Neuronal stem cell (in vitro differentiated cells): ENCODE results near the gene CENPO.

Source experiments
- DNase-seq: peaks from one replicate; pipeline ENCODE4 v3.0.0-alpha.2; 2013; ENCODE audit warnings: low spot score
- H2AFZ ChIP-seq: one replicate; pipeline ENCODE4 v1.6.1; 2013; ENCODE audit warnings: mild to moderate bottlenecking, low read length, inconsistent platforms
- H2AK5ac ChIP-seq: 2 replicates; pipeline ENCODE4 v1.6.1; 2013; ENCODE audit warnings: low read depth, mild to moderate bottlenecking, inconsistent platforms, low read length, moderate library complexity, mixed read lengths
- H2BK120ac ChIP-seq: 2 replicates; pipeline ENCODE4 v1.6.1; 2013; ENCODE audit warnings: low read depth, mild to moderate bottlenecking, inconsistent platforms, low read length, moderate library complexity, mixed read lengths
- H2BK12ac ChIP-seq: one replicate; pipeline ENCODE4 v1.6.1; 2013; ENCODE audit warnings: low read length, inconsistent platforms
- H2BK15ac ChIP-seq: 2 replicates; pipeline ENCODE4 v1.6.1; 2013; ENCODE audit warnings: mild to moderate bottlenecking, low read length, inconsistent platforms, mixed read lengths
- H2BK5ac ChIP-seq: one replicate; pipeline ENCODE4 v1.6.1; 2013; ENCODE audit warnings: inconsistent platforms, mild to moderate bottlenecking, low read length, moderate library complexity
- H3K14ac ChIP-seq: one replicate; pipeline ENCODE4 v1.6.1; 2013; ENCODE audit warnings: low read length, inconsistent platforms
- H3K18ac ChIP-seq: 2 replicates; pipeline ENCODE4 v1.6.1; 2013; ENCODE audit warnings: low read length, inconsistent platforms
- H3K23ac ChIP-seq: 2 replicates; pipeline ENCODE4 v1.6.1; 2013; ENCODE audit warnings: low read depth, mild to moderate bottlenecking, mixed read lengths, low read length, inconsistent platforms; ENCODE audit not compliant: poor library complexity
- H3K27ac ChIP-seq: replicated peaks from 3 replicates; pipeline ENCODE4 v1.5.1; 2013; ENCODE audit warnings: low read length, inconsistent platforms
- H3K27me3 ChIP-seq, 3 experiments: 2 replicates each; pipeline ENCODE4 v1.6.1; 2013; ENCODE audit warnings: low read length in 3 of 3, mild to moderate bottlenecking in 2 of 3, inconsistent platforms in 1 of 3, low read depth in 1 of 3, mixed read lengths in 1 of 3, moderate library complexity in 1 of 3; ENCODE audit not compliant: control insufficient read depth in 3 of 3, insufficient read depth in 3 of 3
- H3K36me3 ChIP-seq, 2 donors: replicated peaks in 1 of 2; 2 replicates each; pipeline ENCODE4 v1.6.1; 2013; ENCODE audit warnings: low read length in 2 of 2; ENCODE audit not compliant: control insufficient read depth in 2 of 2, insufficient read depth in 2 of 2
- H3K4ac ChIP-seq: 2 replicates; pipeline ENCODE4 v1.6.1; 2013; ENCODE audit warnings: inconsistent platforms, mild to moderate bottlenecking, low read length, moderate library complexity
- H3K4me1 ChIP-seq, 2 donors: 1 replicate in 1 of 2; 2 replicates in 1 of 2; pipeline ENCODE4 v1.6.1; 2013; ENCODE audit warnings: low read length in 2 of 2, low read depth in 1 of 2; ENCODE audit not compliant: control insufficient read depth in 2 of 2, insufficient read depth in 1 of 2
- H3K4me2 ChIP-seq: one replicate; pipeline ENCODE4 v1.6.1; 2013; ENCODE audit warnings: mild to moderate bottlenecking, low read length, inconsistent platforms; ENCODE audit not compliant: insufficient read depth, poor library complexity, severe bottlenecking
- H3K4me3 ChIP-seq, 2 donors: 2 replicates each; pipeline ENCODE4 v1.5.1; 2013; ENCODE audit warnings: low read length in 2 of 2, mild to moderate bottlenecking in 2 of 2, inconsistent platforms in 1 of 2, moderate library complexity in 1 of 2
- H3K79me1 ChIP-seq: one replicate; pipeline ENCODE4 v1.6.1; 2013; ENCODE audit warnings: low read depth, mild to moderate bottlenecking, inconsistent platforms, low read length, moderate library complexity
- H3K9ac ChIP-seq: one replicate; pipeline ENCODE4 v1.6.1; 2013; ENCODE audit warnings: mild to moderate bottlenecking, low read depth, low read length, inconsistent platforms; ENCODE audit not compliant: poor library complexity
- H3K9me3 ChIP-seq, 2 donors: replicated peaks in 1 of 2; 2 replicates each; pipeline versions ENCODE3 to v1.6.1; 2013; ENCODE audit warnings: low read length in 2 of 2, mild to moderate bottlenecking in 2 of 2, inconsistent platforms in 1 of 2, low read depth in 1 of 2, mixed read lengths in 1 of 2, moderate library complexity in 1 of 2; ENCODE audit not compliant: control insufficient read depth in 2 of 2, insufficient read depth in 1 of 2
- H4K8ac ChIP-seq: one replicate; pipeline ENCODE4 v1.6.1; 2013; ENCODE audit warnings: low read depth, mild to moderate bottlenecking, inconsistent platforms, low read length, moderate library complexity
- H4K91ac ChIP-seq: one replicate; pipeline ENCODE4 v1.6.1; 2013; ENCODE audit warnings: low read length, low read depth, mild to moderate bottlenecking, inconsistent platforms; ENCODE audit not compliant: poor library complexity
- WGBS, 2 donors: extraction: QIAGEN DNeasy Blood & Tissue Kit; methylation state at CpG; one replicate each; pipeline ENCODE4 v1.1.7; 2013; ENCODE audit warnings: missing lambda C conversion rate in 2 of 2, mixed read lengths in 1 of 2; ENCODE audit not compliant: insufficient read length in 2 of 2, insufficient replicate concordance in 1 of 2; ENCODE audit errors: extremely low coverage in 2 of 2; 5-methylcytosine and 5-hydroxymethylcytosine counted together

The CENPO gene

DNA sequence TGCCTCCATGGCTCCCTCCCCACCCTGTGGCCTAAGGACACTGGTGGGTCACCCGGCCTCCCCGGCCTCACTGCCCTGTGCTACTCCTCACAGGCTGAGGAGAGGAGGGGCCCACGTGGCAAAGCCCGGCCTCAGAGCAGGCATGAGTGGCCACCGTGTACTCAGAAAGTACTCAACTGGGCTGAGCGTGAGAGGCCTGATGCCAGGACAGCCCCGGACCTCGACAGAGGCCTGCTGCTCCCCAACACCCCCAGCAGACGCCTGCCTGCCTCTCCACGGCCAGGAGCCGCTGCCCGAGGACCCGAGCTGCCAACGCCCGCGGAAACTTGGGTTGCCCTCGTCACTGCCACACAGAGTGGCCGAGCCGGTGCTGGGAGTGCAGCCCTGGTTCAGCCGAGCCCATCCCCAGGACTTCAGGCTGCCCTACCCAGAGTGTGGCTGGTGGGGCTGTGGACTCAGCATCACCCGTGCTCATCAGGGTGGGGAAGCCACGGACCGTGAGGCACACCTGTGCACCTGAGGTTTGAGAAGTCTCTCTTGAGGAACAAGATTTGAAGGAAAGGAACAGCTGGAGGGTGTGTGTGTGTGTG is 59.3 kb downstream of the CENPO start:
- no peak for DNase-seq
- no peak overlapping the region for H2BK5ac ChIP-seq
- H4K91ac ChIP-seq, result no peak overlapping the region
- no peak overlapping the region for H3K4me2 ChIP-seq
- H2AFZ ChIP-seq, result no peak overlapping the region
- no peaks in the 10 kb centered on the region for H3K79me1 ChIP-seq
- no CpG with 5 or more reads among the region's 23 CpGs for WGBS, 2 donors
- H3K9ac ChIP-seq, result no peak overlapping the region
- peaks cover 6 to 16% of the 10 kb centered on the region in 2 donors for H3K36me3 ChIP-seq
- H3K4me1 ChIP-seq, result peaks cover 3 to 11% of the 10 kb centered on the region in 2 donors
- H3K23ac ChIP-seq, result no peak overlapping the region
- H2BK12ac ChIP-seq, result no peak overlapping the region
- peak overlapping the region; percentile 7 for H3K18ac ChIP-seq
- no peak overlapping the region for H3K4ac ChIP-seq
- no peaks in the 10 kb centered on the region for H3K27me3 ChIP-seq
- no peak overlapping the region for H2BK15ac ChIP-seq
- H3K14ac ChIP-seq, result no peak overlapping the region
- no peak overlapping the region for H2AK5ac ChIP-seq
- no peak overlapping the region for H2BK120ac ChIP-seq
- no peak overlapping the region for H4K8ac ChIP-seq
- peaks cover 5 to 10% of the 10 kb centered on the region in 2 donors for H3K9me3 ChIP-seq
- H3K27ac ChIP-seq, result no peak overlapping the region
- no peak overlapping the region for H3K4me3 ChIP-seq

DNA sequence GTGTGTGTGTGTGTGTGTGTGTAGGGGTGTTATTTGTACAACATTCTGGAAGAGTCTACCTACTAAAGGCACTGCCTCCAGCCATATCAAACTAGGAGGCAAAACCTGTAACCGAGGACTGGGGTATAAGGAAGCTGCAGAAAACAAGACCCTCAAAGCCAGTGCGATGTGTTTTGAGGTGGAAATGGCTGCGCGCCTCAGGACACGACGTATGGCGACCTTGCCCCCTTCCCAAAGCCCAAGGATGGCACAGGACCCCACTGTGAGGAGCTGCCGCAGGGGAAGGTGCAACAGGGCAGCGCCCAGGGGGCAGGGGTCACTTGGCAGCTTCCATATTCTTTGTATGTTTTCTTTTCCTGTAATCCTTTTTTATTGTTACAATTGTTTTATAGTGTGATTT is 59.8 kb downstream of the CENPO start:
- no peaks in the 10 kb centered on the region for H3K27me3 ChIP-seq
- H2BK120ac ChIP-seq, result no peak overlapping the region
- H3K4ac ChIP-seq, result no peak overlapping the region
- peaks cover 6 to 16% of the 10 kb centered on the region in 2 donors for H3K36me3 ChIP-seq
- H3K9me3 ChIP-seq, result peaks cover 3 to 7% of the 10 kb centered on the region in 2 donors
- H2AFZ ChIP-seq, result no peak overlapping the region
- H3K27ac ChIP-seq, result no peak overlapping the region
- no peak overlapping the region for H3K9ac ChIP-seq
- H3K4me2 ChIP-seq, result no peak overlapping the region
- no peak overlapping the region for H4K8ac ChIP-seq
- no peak overlapping the region for H3K23ac ChIP-seq
- no peak overlapping the region for H3K4me3 ChIP-seq
- no peak overlapping the region for H2BK15ac ChIP-seq
- H3K14ac ChIP-seq, result no peak overlapping the region
- H2AK5ac ChIP-seq, result no peak overlapping the region
- WGBS, 2 donors, result no CpG with 5 or more reads among the region's 9 CpGs
- H4K91ac ChIP-seq, result no peak overlapping the region
- H3K18ac ChIP-seq, result no peak overlapping the region
- peaks cover 3 to 11% of the 10 kb centered on the region in 2 donors for H3K4me1 ChIP-seq
- H3K79me1 ChIP-seq, result no peaks in the 10 kb centered on the region
- no peak overlapping the region for H2BK5ac ChIP-seq
- H2BK12ac ChIP-seq, result no peak overlapping the region
- no peak for DNase-seq

DNA sequence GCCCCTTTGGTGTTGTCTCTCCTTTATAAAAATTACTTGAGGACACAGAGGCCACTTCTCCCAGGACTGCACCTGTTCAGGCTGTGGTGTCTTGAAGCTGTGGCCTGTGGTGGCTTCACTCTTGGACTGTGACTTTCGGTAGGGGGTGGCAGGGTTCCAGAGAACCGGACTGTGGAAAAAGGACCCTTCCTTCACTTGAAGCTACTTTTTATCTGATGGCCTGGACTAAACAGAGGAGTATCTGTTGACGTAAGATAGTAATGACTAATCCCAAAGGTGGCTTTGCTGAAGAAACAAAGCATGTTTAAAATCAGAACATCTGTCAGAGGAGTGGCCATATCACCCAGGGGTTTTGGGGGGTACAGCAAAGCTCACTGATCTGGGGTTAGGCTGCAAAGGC is 60.8 kb downstream of the CENPO start:
- Histone ChIP-seq H3K4me2 (no peak overlapping the region), H3K36me3 (peaks cover 5 to 16% of the 10 kb centered on the region in 2 donors), H3K23ac (no peak overlapping the region), H3K79me1 (no peaks in the 10 kb centered on the region), H2BK12ac (no peak overlapping the region), H3K9ac (no peak overlapping the region), H4K8ac (no peak overlapping the region), H3K27me3 (no peaks in the 10 kb centered on the region), H2BK15ac (no peak overlapping the region), H2AK5ac (no peak overlapping the region), H3K4ac (no peak overlapping the region), H2BK120ac (no peak overlapping the region), H2BK5ac (no peak overlapping the region), H3K4me3 (no peak overlapping the region), H2AFZ (no peak overlapping the region), H3K4me1 (peaks cover 3 to 11% of the 10 kb centered on the region in 2 donors), H3K18ac (no peak overlapping the region), H3K9me3 (peaks cover 1 to 3% of the 10 kb centered on the region in 2 donors), H4K91ac (no peak overlapping the region), H3K14ac (no peak overlapping the region), H3K27ac (no peak overlapping the region)
- DNase-seq, result no peak
- no CpG with 5 or more reads among the region's 3 CpGs for WGBS, 2 donors

DNA sequence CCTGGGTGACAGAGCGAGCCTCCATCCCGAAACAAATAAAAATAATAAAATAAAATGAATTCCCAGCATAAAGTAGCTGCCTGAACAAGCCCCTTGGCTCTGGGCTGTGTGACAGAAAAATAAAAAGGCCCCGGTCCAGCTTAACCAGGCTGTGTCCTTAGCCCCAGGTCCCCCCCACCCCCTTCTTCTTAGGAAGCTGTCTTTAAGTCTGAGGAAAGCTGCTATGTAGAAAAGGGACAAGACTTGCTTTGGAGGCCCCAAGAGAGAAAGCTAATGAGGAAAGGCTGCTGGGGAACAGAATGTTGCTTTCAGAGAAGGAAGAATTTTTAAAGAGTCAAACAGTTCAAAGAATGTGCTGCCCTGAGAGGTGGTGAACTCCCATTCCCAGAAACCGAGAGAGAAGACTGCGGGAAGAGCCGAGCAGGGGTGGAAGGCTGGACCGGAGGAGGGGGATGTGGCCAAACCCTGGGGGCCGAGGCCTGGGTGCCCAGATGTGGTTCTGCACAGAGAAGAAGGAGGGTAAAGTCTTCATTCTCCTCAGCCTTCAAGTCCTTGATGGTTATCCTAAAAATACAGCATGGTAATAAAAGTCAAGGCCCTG is 61.9 kb downstream of the CENPO start:
- Histone ChIP-seq H3K4me2 (no peak overlapping the region), H2BK12ac (no peak overlapping the region), H3K27ac (peak overlapping the region; percentile 65), H3K14ac (no peak overlapping the region), H2BK5ac (no peak overlapping the region), H3K36me3 (peaks cover 4 to 16% of the 10 kb centered on the region in 2 donors), H3K4me3 (no peak overlapping the region), H3K4ac (no peak overlapping the region), H3K23ac (no peak overlapping the region), H3K79me1 (no peaks in the 10 kb centered on the region), H3K18ac (no peak overlapping the region), H4K8ac (no peak overlapping the region), H3K27me3 (no peaks in the 10 kb centered on the region), H2AFZ (no peak overlapping the region), H2BK120ac (no peak overlapping the region), H3K4me1 (peaks cover 3 to 11% of the 10 kb centered on the region in 2 donors), H3K9ac (no peak overlapping the region), H2BK15ac (no peak overlapping the region), H2AK5ac (no peak overlapping the region), H3K9me3 (peaks cover 2 to 3% of the 10 kb centered on the region in 2 donors), H4K91ac (no peak overlapping the region)
- WGBS, 2 donors, result no CpG with 5 or more reads among the region's 8 CpGs
- no peak for DNase-seq
